GM12878 (cell line): ENCODE measurements around the gene TDO2. TPM values are rescaled to one million over a fixed set of nuclear protein-coding genes. Genes with fewer than 3 reads are reported as not detected.
A peak's percentile ranks its signal among the peaks of the same experiment; 100 is the strongest.

Experiments
- ATF7 ChIP-seq: fragments of 450-650 bp; IDR thresholded peaks from 2 replicates; pipeline ENCODE4 v1.6.1; 2016; ENCODE audit warnings: low read depth, mild to moderate bottlenecking
- BACH1 ChIP-seq: fragments of 450-650 bp; IDR thresholded peaks from 2 replicates; pipeline ENCODE4 v1.6.1; 2017; ENCODE audit warnings: mild to moderate bottlenecking, borderline replicate concordance
- CBFB ChIP-seq: IDR thresholded peaks from 2 replicates; pipeline ENCODE4 v1.6.1; 2016; ENCODE audit warnings: antibody characterized with exemption, low read depth
- CHD2 ChIP-seq: IDR thresholded peaks from 2 replicates; pipeline ENCODE4 v1.6.1; 2011; ENCODE audit warnings: low read depth, low read length, improper control_type of control experiment, borderline replicate concordance
- GABPA ChIP-seq: IDR thresholded peaks from 2 replicates; pipeline ENCODE4 v1.6.1; 2014; ENCODE audit warnings: antibody characterized with exemption, low read depth, mild to moderate bottlenecking, inconsistent platforms
- IKZF2 ChIP-seq, 2 experiments: fragments of 450-650 bp; IDR thresholded peaks; 2 replicates each; pipeline ENCODE4 v1.6.1; 2017; ENCODE audit warnings: mild to moderate bottlenecking in 2 of 2, moderate library complexity in 2 of 2
- JUNB ChIP-seq: IDR thresholded peaks from 2 replicates; pipeline ENCODE4 v1.6.1; 2016; ENCODE audit warnings: antibody characterized with exemption, mild to moderate bottlenecking
- MEF2A ChIP-seq: IDR thresholded peaks from 2 replicates; pipeline ENCODE4 v1.6.1; 2011; ENCODE audit warnings: low read depth, mild to moderate bottlenecking, low read length, moderate library complexity; ENCODE audit not compliant: insufficient read depth
- MLLT1 ChIP-seq: fragments of 450-650 bp; IDR thresholded peaks from 2 replicates; pipeline ENCODE4 v1.6.1; 2016; ENCODE audit warnings: mild to moderate bottlenecking
- MTA2 ChIP-seq: fragments of 450-650 bp; IDR thresholded peaks from 2 replicates; pipeline ENCODE4 v1.6.1; 2016; ENCODE audit warnings: low read depth, mild to moderate bottlenecking, moderate library complexity
- NFIC ChIP-seq: IDR thresholded peaks from 2 replicates; pipeline ENCODE4 v1.6.1; 2012; ENCODE audit warnings: low read depth, mild to moderate bottlenecking, inconsistent platforms, low read length, moderate library complexity
- NRF1 ChIP-seq: conservative IDR thresholded peaks from 2 replicates; pipeline ENCODE4 v1.6.1; 2011; ENCODE audit warnings: mild to moderate bottlenecking, low read depth, low read length, improper control_type of control experiment
- RB1 ChIP-seq: fragments of 450-650 bp; formaldehyde crosslinking; IDR thresholded peaks from 2 replicates; pipeline ENCODE4 v1.6.1; 2017; ENCODE audit warnings: mild to moderate bottlenecking, borderline replicate concordance
- RUNX3 ChIP-seq: IDR thresholded peaks from 2 replicates; pipeline ENCODE4 v1.6.1; 2012; ENCODE audit warnings: low read length, inconsistent platforms
- SUZ12 ChIP-seq: fragments of 200-600 bp; sonication (generic); IDR thresholded peaks from one replicate; pipeline ENCODE4 v1.6.1; 2018; ENCODE audit warnings: antibody characterized with exemption, mild to moderate bottlenecking; ENCODE audit not compliant: unreplicated experiment
- TAF1 ChIP-seq: IDR thresholded peaks from 2 replicates; pipeline ENCODE4 v1.6.1; 2011; ENCODE audit warnings: mild to moderate bottlenecking, low read depth, low read length, borderline replicate concordance
- ZBTB40 ChIP-seq: fragments of 450-650 bp; IDR thresholded peaks from 2 replicates; pipeline ENCODE4 v1.6.1; 2016; ENCODE audit warnings: mild to moderate bottlenecking, moderate library complexity, borderline replicate concordance
- polyA plus RNA-seq, 11 experiments: library from polyadenylated mRNA; depleted of rRNA in 4 of 11; unstranded in 6 of 11; stranded (reverse) in 5 of 11; fragments of >200 nt; fragmentation: Nextera tagmentation in 4 of 11; fragmentation: Illumina TruSeq in 1 of 11; extraction: Ambion mirVana in 4 of 11; extraction: Trizol in 1 of 11; gene quantifications; 1 replicate in 1 of 11; 2 replicates in 10 of 11; pipeline versions ENCODE4 v1.2.1 to v1.2.3, GENCODE V29; 2011 to 2016; ENCODE audit warnings: inconsistent platforms in 2 of 11, missing spikeins in 2 of 11, low read depth in 1 of 11
- total RNA-seq, 4 experiments: library from RNA; depleted of rRNA in 3 of 4; stranded (reverse); fragments of >200 nt in 3 of 4; fragmentation: Illumina TruSeq in 1 of 4; extraction: Trizol in 1 of 4; gene quantifications; 2 replicates each; pipeline versions ENCODE4 v1.2.1 to v1.2.3, GENCODE V29; 2013 to 2021
- TF ChIP-seq, protein P1 (sequence below): fragments of 450-650 bp; IDR thresholded peaks from 2 replicates; pipeline ENCODE4 v1.6.1; 2017; ENCODE audit warnings: mild to moderate bottlenecking, low read depth, inconsistent platforms; ENCODE audit not compliant: poor library complexity, severe bottlenecking
- TF ChIP-seq, protein P2 (sequence below): IDR thresholded peaks from 2 replicates; pipeline ENCODE4 v1.6.1; 2012; ENCODE audit warnings: low read depth, low read length, improper control_type of control experiment

The TDO2 gene
- total and polyA plus RNA-seq, 10 of the 15 experiments (the other 5 are each of a cell fraction or from before 2014, with no cell fraction given): 0.12 to 1.5 (median 0.23) TPM; not detected in 1

- TF ChIP-seq, protein P1, sequence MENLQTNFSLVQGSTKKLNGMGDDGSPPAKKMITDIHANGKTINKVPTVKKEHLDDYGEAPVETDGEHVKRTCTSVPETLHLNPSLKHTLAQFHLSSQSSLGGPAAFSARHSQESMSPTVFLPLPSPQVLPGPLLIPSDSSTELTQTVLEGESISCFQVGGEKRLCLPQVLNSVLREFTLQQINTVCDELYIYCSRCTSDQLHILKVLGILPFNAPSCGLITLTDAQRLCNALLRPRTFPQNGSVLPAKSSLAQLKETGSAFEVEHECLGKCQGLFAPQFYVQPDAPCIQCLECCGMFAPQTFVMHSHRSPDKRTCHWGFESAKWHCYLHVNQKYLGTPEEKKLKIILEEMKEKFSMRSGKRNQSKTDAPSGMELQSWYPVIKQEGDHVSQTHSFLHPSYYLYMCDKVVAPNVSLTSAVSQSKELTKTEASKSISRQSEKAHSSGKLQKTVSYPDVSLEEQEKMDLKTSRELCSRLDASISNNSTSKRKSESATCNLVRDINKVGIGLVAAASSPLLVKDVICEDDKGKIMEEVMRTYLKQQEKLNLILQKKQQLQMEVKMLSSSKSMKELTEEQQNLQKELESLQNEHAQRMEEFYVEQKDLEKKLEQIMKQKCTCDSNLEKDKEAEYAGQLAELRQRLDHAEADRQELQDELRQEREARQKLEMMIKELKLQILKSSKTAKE: peak; percentile 60
- TF ChIP-seq BACH1 (peak; percentile 89), RB1 (peak; percentile 77; the same call in 1 of the 2 replicates), NRF1 (no peak), JUNB (no peak), ZBTB40 (peak; percentile 77), MTA2 (no peak), ATF7 (0 out of 2 replicates have a peak, but pooled peaks have one; percentile 35), MLLT1 (no peak; the same call in 1 of the 2 replicates), IKZF2 (IDR thresholded peaks at IDR 0.05) (peak; percentile 11 to 34; a peak in 2 of 4 replicates), RUNX3 (peak; percentile 2; the same call in 1 of the 2 replicates), GABPA (peak; percentile 80), TAF1 (peak; percentile 65; the same call in 1 of the 2 replicates), SUZ12 (no peak), CBFB (peak; percentile 46; the same call in 1 of the 2 replicates), MEF2A (no peak), NFIC (no peak), CHD2 (no peak)
- TF ChIP-seq, protein P2, sequence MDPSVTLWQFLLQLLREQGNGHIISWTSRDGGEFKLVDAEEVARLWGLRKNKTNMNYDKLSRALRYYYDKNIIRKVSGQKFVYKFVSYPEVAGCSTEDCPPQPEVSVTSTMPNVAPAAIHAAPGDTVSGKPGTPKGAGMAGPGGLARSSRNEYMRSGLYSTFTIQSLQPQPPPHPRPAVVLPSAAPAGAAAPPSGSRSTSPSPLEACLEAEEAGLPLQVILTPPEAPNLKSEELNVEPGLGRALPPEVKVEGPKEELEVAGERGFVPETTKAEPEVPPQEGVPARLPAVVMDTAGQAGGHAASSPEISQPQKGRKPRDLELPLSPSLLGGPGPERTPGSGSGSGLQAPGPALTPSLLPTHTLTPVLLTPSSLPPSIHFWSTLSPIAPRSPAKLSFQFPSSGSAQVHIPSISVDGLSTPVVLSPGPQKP: no peak
Observed at GRCh38 chr4:155953151-155954117, 49.9 kb downstream of the TDO2 start, which contains the start of gene CTSO (continued).
